ENCODE measurements around the gene SSTR3. TPM values are rescaled to one million over a fixed set of nuclear protein-coding genes. Genes with fewer than 3 reads are reported as not detected.

Gene SSTR3
- total RNA-seq, 4 donors from 2014 or later, result 0.11 to 0.24 (median 0.13) TPM; not detected in 1

GRCh38 chr22:37192204-37192603, 20.1 kb downstream of the SSTR3 start:
- 78 to 81% methylated on average over 2 of the region's 2 CpGs for WGBS, 2 donors

GRCh38 chr22:37190262-37190780, 22.0 kb downstream of the SSTR3 start:
- Histone ChIP-seq H3K27ac (no peak overlapping the region), H3K27me3 (no peaks in the 10 kb centered on the region), H3K4me3 (replicated peaks in 1 of 3) (no peak overlapping the region), H3K9me3 (no peaks in the 10 kb centered on the region), H3K36me3 (no peaks in the 10 kb centered on the region), H3K4me1 (peaks cover 14 to 34% of the 10 kb centered on the region in 2 donors)
- no peak for DNase-seq
- WGBS, 2 donors, result 48 to 80% methylated on average over 4 of the region's 4 CpGs
- TF ChIP-seq CTCF (IDR thresholded peaks at IDR 0.05) (no peak), POLR2A (IDR thresholded peaks at IDR 0.05) (no peak)
- intact Hi-C loops (cut with DNase I), result no loop called here

More at GRCh38 chr22:37192204-37192603, 20.1 kb downstream of the SSTR3 start:
- Histone ChIP-seq H3K36me3 (no peaks in the 10 kb centered on the region), H3K27ac (no peak overlapping the region), H3K4me3 (replicated peaks in 1 of 3) (no peak overlapping the region), H3K27me3 (no peaks in the 10 kb centered on the region), H3K4me1 (peaks cover 22 to 40% of the 10 kb centered on the region in 2 donors), H3K9me3 (no peaks in the 10 kb centered on the region)
- no peak for TF ChIP-seq CTCF (IDR thresholded peaks at IDR 0.05)
- TF ChIP-seq POLR2A (IDR thresholded peaks at IDR 0.05), result no peak
- DNase-seq, result no peak
- intact Hi-C loops (cut with DNase I), result no loop called here

- TF ChIP-seq CTCF (IDR thresholded peaks at IDR 0.05) (no peak), POLR2A (IDR thresholded peaks at IDR 0.05) (no peak)
- Histone ChIP-seq H3K4me3 (replicated peaks in 1 of 3) (no peak overlapping the region), H3K4me1 (peaks cover 14 to 34% of the 10 kb centered on the region in 2 donors), H3K27ac (peak overlapping the region in 2 of 3 donors; percentile 70 to 88), H3K27me3 (no peaks in the 10 kb centered on the region), H3K36me3 (no peaks in the 10 kb centered on the region), H3K9me3 (no peaks in the 10 kb centered on the region)
- intact Hi-C loops (cut with DNase I), result no loop called here
- no peak for DNase-seq
- 72 to 75% methylated on average over 2 of the region's 2 CpGs for WGBS, 2 donors
Observed at GRCh38 chr22:37188901-37189466, 23.3 kb downstream of the SSTR3 start.

- TF ChIP-seq CTCF (IDR thresholded peaks at IDR 0.05), result no peak
- TF ChIP-seq POLR2A (IDR thresholded peaks at IDR 0.05), result no peak
- intact Hi-C loops (cut with DNase I), result no loop called here
- no peaks in the 10 kb centered on the region for H3K27me3 ChIP-seq
- WGBS, 2 donors, result 9 to 11% methylated on average over 14 of the region's 17 CpGs
- no peaks in the 10 kb centered on the region for H3K36me3 ChIP-seq
- peaks cover 14 to 34% of the 10 kb centered on the region in 2 donors for H3K4me1 ChIP-seq
- peak; percentile 58 to 71 for DNase-seq
- H3K4me3 ChIP-seq (replicated peaks in 1 of 3), result peak within 1 kb of the TSS in 1 of 3 donors; percentile 8
- peak within 1 kb of the TSS; percentile 70 to 92 (median 88) for H3K27ac ChIP-seq
- no peaks in the 10 kb centered on the region for H3K9me3 ChIP-seq
Observed at GRCh38 chr22:37187891-37188761, 24.2 kb downstream of the SSTR3 start, which contains the start of gene C1QTNF6. Gene C1QTNF6, minus strand, starts transcription at chr22:37188247. Its CDS starts 34 bp downstream, at chr22:37188213.
